ENCODE data around the gene IKBKG.
"Not testable (repeated sequence)": the region's sequence is repeated elsewhere in the genome, so short reads cannot be mapped to it uniquely, and the experiment has no call there.

IKBKG gene

GRCh38 chrX:154529206-154529612 is 18.2 kb upstream of the IKBKG start:
- H3K27ac ChIP-seq (ENCODE audit: low read depth, low read length): no peak overlapping the region
- H3K4me3 ChIP-seq (ENCODE audit: low read length): no peak overlapping the region
- no peaks in the 10 kb centered on the region for H3K9me3 ChIP-seq (ENCODE audit: insufficient read depth, low read depth, low read length)
- no peaks in the 10 kb centered on the region for H3K4me1 ChIP-seq (ENCODE audit: insufficient read depth, low read length)
- peaks cover 24% of the 10 kb centered on the region for H3K36me3 ChIP-seq (ENCODE audit: insufficient read depth, low read length)
- H3K9ac ChIP-seq (ENCODE audit: low read depth, low read length): no peak overlapping the region
- peaks cover 10% of the 10 kb centered on the region for H3K27me3 ChIP-seq (ENCODE audit: insufficient read depth, low read length)
- 90% methylated on average over 5 of the region's 6 CpGs for WGBS

- Histone ChIP-seq H3K27ac (ENCODE audit: low read depth, low read length) (no peak overlapping the region), H3K36me3 (ENCODE audit: insufficient read depth, low read length) (peaks cover 28% of the 10 kb centered on the region), H3K9ac (ENCODE audit: low read depth, low read length) (no peak overlapping the region), H3K4me3 (ENCODE audit: low read length) (no peak overlapping the region), H3K27me3 (ENCODE audit: insufficient read depth, low read length) (peaks cover 4% of the 10 kb centered on the region; the same call in 1 of the 2 replicates), H3K9me3 (ENCODE audit: insufficient read depth, low read depth, low read length) (no peaks in the 10 kb centered on the region), H3K4me1 (ENCODE audit: insufficient read depth, low read length) (no peaks in the 10 kb centered on the region)
- 98% methylated on average over 11 of the region's 11 CpGs for WGBS
Observed at GRCh38 chrX:154530286-154530685, 17.1 kb upstream of the IKBKG start.

- no peak overlapping the region for H3K4me3 ChIP-seq (ENCODE audit: low read length)
- H3K27me3 ChIP-seq (ENCODE audit: insufficient read depth, low read length): no peaks in the 10 kb centered on the region
- H3K9me3 ChIP-seq (ENCODE audit: insufficient read depth, low read depth, low read length): no peaks in the 10 kb centered on the region
- no peak overlapping the region for H3K27ac ChIP-seq (ENCODE audit: low read depth, low read length)
- H3K4me1 ChIP-seq (ENCODE audit: insufficient read depth, low read length): no peaks in the 10 kb centered on the region
- 82% methylated on average over 15 of the region's 16 CpGs for WGBS
- no peak overlapping the region for H3K9ac ChIP-seq (ENCODE audit: low read depth, low read length)
- peaks cover 32% of the 10 kb centered on the region for H3K36me3 ChIP-seq (ENCODE audit: insufficient read depth, low read length)
Observed at GRCh38 chrX:154531626-154532025, 15.8 kb upstream of the IKBKG start.

- Histone ChIP-seq H3K9ac (ENCODE audit: low read depth, low read length) (no peak overlapping the region), H3K36me3 (ENCODE audit: insufficient read depth, low read length) (peaks cover 32% of the 10 kb centered on the region)
Observed at GRCh38 chrX:154532690-154533089, 14.7 kb upstream of the IKBKG start.

GRCh38 chrX:154534526-154535322 is 12.7 kb upstream of the IKBKG start:
- Histone ChIP-seq H3K4me3 (ENCODE audit: low read length) (no peak overlapping the region), H3K27me3 (ENCODE audit: insufficient read depth, low read length) (no peaks in the 10 kb centered on the region), H3K9me3 (ENCODE audit: insufficient read depth, low read depth, low read length) (no peaks in the 10 kb centered on the region), H3K27ac (ENCODE audit: low read depth, low read length) (no peak overlapping the region), H3K9ac (ENCODE audit: low read depth, low read length) (no peak overlapping the region), H3K4me1 (ENCODE audit: insufficient read depth, low read length) (no peaks in the 10 kb centered on the region), H3K36me3 (ENCODE audit: insufficient read depth, low read length) (peaks cover 32% of the 10 kb centered on the region)
- WGBS: 45% methylated on average over 33 of the region's 34 CpGs

More at GRCh38 chrX:154532690-154533089, 14.7 kb upstream of the IKBKG start:
- no peaks in the 10 kb centered on the region for H3K4me1 ChIP-seq (ENCODE audit: insufficient read depth, low read length)
- 98% methylated on average over 23 of the region's 23 CpGs for WGBS
- H3K27me3 ChIP-seq (ENCODE audit: insufficient read depth, low read length): no peaks in the 10 kb centered on the region
- no peak overlapping the region for H3K4me3 ChIP-seq (ENCODE audit: low read length)
- H3K9me3 ChIP-seq (ENCODE audit: insufficient read depth, low read depth, low read length): no peaks in the 10 kb centered on the region
- no peak overlapping the region for H3K27ac ChIP-seq (ENCODE audit: low read depth, low read length)

- H3K9ac ChIP-seq (ENCODE audit: low read depth, low read length): no peak overlapping the region
- H3K4me1 ChIP-seq (ENCODE audit: insufficient read depth, low read length): no peaks in the 10 kb centered on the region
- no peaks in the 10 kb centered on the region for H3K27me3 ChIP-seq (ENCODE audit: insufficient read depth, low read length)
- WGBS: 95% methylated on average over 9 of the region's 9 CpGs
- H3K36me3 ChIP-seq (ENCODE audit: insufficient read depth, low read length): peaks cover 32% of the 10 kb centered on the region
- no peak overlapping the region for H3K4me3 ChIP-seq (ENCODE audit: low read length)
- no peak overlapping the region for H3K27ac ChIP-seq (ENCODE audit: low read depth, low read length)
- H3K9me3 ChIP-seq (ENCODE audit: insufficient read depth, low read depth, low read length): no peaks in the 10 kb centered on the region
Observed at GRCh38 chrX:154535892-154536291, 11.5 kb upstream of the IKBKG start.

GRCh38 chrX:154539077-154539476 is 8.3 kb upstream of the IKBKG start:
- no peak overlapping the region for H3K27ac ChIP-seq (ENCODE audit: low read depth, low read length)
- no peaks in the 10 kb centered on the region for H3K27me3 ChIP-seq (ENCODE audit: insufficient read depth, low read length)
- no peak overlapping the region for H3K4me3 ChIP-seq (ENCODE audit: low read length)
- H3K36me3 ChIP-seq (ENCODE audit: insufficient read depth, low read length): peaks cover 21% of the 10 kb centered on the region
- H3K4me1 ChIP-seq (ENCODE audit: insufficient read depth, low read length): no peaks in the 10 kb centered on the region
- H3K9me3 ChIP-seq (ENCODE audit: insufficient read depth, low read depth, low read length): no peaks in the 10 kb centered on the region
- H3K9ac ChIP-seq (ENCODE audit: low read depth, low read length): no peak overlapping the region
- 93% methylated on average over 8 of the region's 8 CpGs for WGBS

GRCh38 chrX:154540365-154540764 is 7.1 kb upstream of the IKBKG start:
- not testable (repeated sequence) for H3K9ac ChIP-seq (ENCODE audit: low read depth, low read length); H3K27ac ChIP-seq (ENCODE audit: low read depth, low read length); H3K4me1 ChIP-seq (ENCODE audit: insufficient read depth, low read length); H3K4me3 ChIP-seq (ENCODE audit: low read length); H3K27me3 ChIP-seq (ENCODE audit: insufficient read depth, low read length); H3K9me3 ChIP-seq (ENCODE audit: insufficient read depth, low read depth, low read length)
- peaks cover 26% of the 10 kb centered on the region for H3K36me3 ChIP-seq (ENCODE audit: insufficient read depth, low read length)
- WGBS: 92% methylated on average over 7 of the region's 7 CpGs

GRCh38 chrX:154540897-154541535 is 6.4 kb upstream of the IKBKG start:
- H3K9ac ChIP-seq (ENCODE audit: low read depth, low read length): no peak overlapping the region
- no peaks in the 10 kb centered on the region for H3K9me3 ChIP-seq (ENCODE audit: insufficient read depth, low read depth, low read length)
- WGBS: 94% methylated on average over 19 of the region's 19 CpGs
- H3K27me3 ChIP-seq (ENCODE audit: insufficient read depth, low read length): no peaks in the 10 kb centered on the region
- peaks cover 23% of the 10 kb centered on the region for H3K36me3 ChIP-seq (ENCODE audit: insufficient read depth, low read length)
- H3K4me3 ChIP-seq (ENCODE audit: low read length): no peak overlapping the region
- H3K4me1 ChIP-seq (ENCODE audit: insufficient read depth, low read length): no peaks in the 10 kb centered on the region
- H3K27ac ChIP-seq (ENCODE audit: low read depth, low read length): no peak overlapping the region

GRCh38 chrX:154541589-154541895 is 5.9 kb upstream of the IKBKG start:
- Histone ChIP-seq H3K4me3 (ENCODE audit: low read length) (no peak overlapping the region), H3K9me3 (ENCODE audit: insufficient read depth, low read depth, low read length) (no peaks in the 10 kb centered on the region), H3K27ac (ENCODE audit: low read depth, low read length) (no peak overlapping the region), H3K4me1 (ENCODE audit: insufficient read depth, low read length) (no peaks in the 10 kb centered on the region), H3K9ac (ENCODE audit: low read depth, low read length) (no peak overlapping the region), H3K27me3 (ENCODE audit: insufficient read depth, low read length) (no peaks in the 10 kb centered on the region), H3K36me3 (ENCODE audit: insufficient read depth, low read length) (peaks cover 23% of the 10 kb centered on the region)
- 90% methylated on average over 4 of the region's 5 CpGs for WGBS

GRCh38 chrX:154541896-154542722 is 5.3 kb upstream of the IKBKG start:
- WGBS: 89% methylated on average over 9 of the region's 12 CpGs
- no peak overlapping the region for H3K9ac ChIP-seq (ENCODE audit: low read depth, low read length)
- no peak overlapping the region for H3K4me3 ChIP-seq (ENCODE audit: low read length)
- peaks cover 23% of the 10 kb centered on the region for H3K36me3 ChIP-seq (ENCODE audit: insufficient read depth, low read length)
- no peak overlapping the region for H3K27ac ChIP-seq (ENCODE audit: low read depth, low read length)
- H3K9me3 ChIP-seq (ENCODE audit: insufficient read depth, low read depth, low read length): no peaks in the 10 kb centered on the region
- H3K27me3 ChIP-seq (ENCODE audit: insufficient read depth, low read length): no peaks in the 10 kb centered on the region
- H3K4me1 ChIP-seq (ENCODE audit: insufficient read depth, low read length): no peaks in the 10 kb centered on the region

Data from HUES64 (cell line).